Measurements from ENCODE around the gene NECAB3. TPM values are rescaled to one million over a fixed set of nuclear protein-coding genes. Genes with fewer than 3 reads are reported as not detected.

The NECAB3 gene
- total and polyA plus RNA-seq, 2 donors = 6.5 to 20.3 TPM

- Histone ChIP-seq H3K27me3 (ENCODE audit: control insufficient read depth in 2 of 2, insufficient read depth in 1 of 2, low read length in 1 of 2) (peaks cover 3 to 35% of the 10 kb centered on the region in 2 donors), H3K36me3 (ENCODE audit: control insufficient read depth in 2 of 2, insufficient read depth in 2 of 2, low read length in 1 of 2) (peaks cover 2 to 3% of the 10 kb centered on the region in 2 donors), H3K9me3 (ENCODE audit: control insufficient read depth in 2 of 2, insufficient read depth in 1 of 2, low read length in 1 of 2) (peaks cover 0 to 5% of the 10 kb centered on the region in 2 donors), H3K4me3 (ENCODE audit: low read length in 2 of 2) (no peak overlapping the region), H3K27ac (ENCODE audit: low read depth in 1 of 2, low read length in 1 of 2) (no peak overlapping the region), H3K4me1 (ENCODE audit: control insufficient read depth in 2 of 2, insufficient read depth in 2 of 2, low read length in 2 of 2) (peaks cover 5 to 46% of the 10 kb centered on the region in 2 donors)
- 95% methylated on average over 13 of the region's 13 CpGs for WGBS
- DNase-seq (ENCODE audit: low read depth in 6 of 9, low spot score in 9 of 9) = no peak
Observed at GRCh38 chr20:33668466-33669155, 5.6 kb downstream of the NECAB3 start.

GRCh38 chr20:33667676-33668465 is 6.4 kb downstream of the NECAB3 start:
- DNase-seq (ENCODE audit: low read depth in 6 of 9, low spot score in 9 of 9) = peak in 4 of 9 donors; percentile 45 to 79 (median 74)
- Histone ChIP-seq H3K4me3 (ENCODE audit: low read length in 2 of 2) (peak overlapping the region; percentile 43 to 62), H3K27ac (ENCODE audit: low read depth in 1 of 2, low read length in 1 of 2) (no peak overlapping the region), H3K9me3 (ENCODE audit: control insufficient read depth in 2 of 2, insufficient read depth in 1 of 2, low read length in 1 of 2) (peaks cover 0 to 10% of the 10 kb centered on the region in 2 donors), H3K36me3 (ENCODE audit: control insufficient read depth in 2 of 2, insufficient read depth in 2 of 2, low read length in 1 of 2) (peaks cover 2 to 3% of the 10 kb centered on the region in 2 donors), H3K27me3 (ENCODE audit: control insufficient read depth in 2 of 2, insufficient read depth in 1 of 2, low read length in 1 of 2) (peaks cover 3 to 31% of the 10 kb centered on the region in 2 donors), H3K4me1 (ENCODE audit: control insufficient read depth in 2 of 2, insufficient read depth in 2 of 2, low read length in 2 of 2) (peaks cover 5 to 44% of the 10 kb centered on the region in 2 donors)
- WGBS = 4% methylated on average over 47 of the region's 47 CpGs

GRCh38 chr20:33667245-33667675 is 7.0 kb downstream of the NECAB3 start:
- WGBS = 1% methylated on average over 55 of the region's 55 CpGs
- peaks cover 2 to 3% of the 10 kb centered on the region in 2 donors for H3K36me3 ChIP-seq (ENCODE audit: control insufficient read depth in 2 of 2, insufficient read depth in 2 of 2, low read length in 1 of 2)
- peak in 1 of 9 donors; percentile 46 for DNase-seq (ENCODE audit: low read depth in 6 of 9, low spot score in 9 of 9)
- H3K27me3 ChIP-seq (ENCODE audit: control insufficient read depth in 2 of 2, insufficient read depth in 1 of 2, low read length in 1 of 2) = peaks cover 3 to 31% of the 10 kb centered on the region in 2 donors
- peaks cover 0 to 10% of the 10 kb centered on the region in 2 donors for H3K9me3 ChIP-seq (ENCODE audit: control insufficient read depth in 2 of 2, insufficient read depth in 1 of 2, low read length in 1 of 2)
- H3K27ac ChIP-seq (ENCODE audit: low read depth in 1 of 2, low read length in 1 of 2) = peak overlapping the region in 1 of 2 donors; percentile 67
- peaks cover 5 to 43% of the 10 kb centered on the region in 2 donors for H3K4me1 ChIP-seq (ENCODE audit: control insufficient read depth in 2 of 2, insufficient read depth in 2 of 2, low read length in 2 of 2)
- H3K4me3 ChIP-seq (ENCODE audit: low read length in 2 of 2) = peak overlapping the region; percentile 43 to 62

DNA sequence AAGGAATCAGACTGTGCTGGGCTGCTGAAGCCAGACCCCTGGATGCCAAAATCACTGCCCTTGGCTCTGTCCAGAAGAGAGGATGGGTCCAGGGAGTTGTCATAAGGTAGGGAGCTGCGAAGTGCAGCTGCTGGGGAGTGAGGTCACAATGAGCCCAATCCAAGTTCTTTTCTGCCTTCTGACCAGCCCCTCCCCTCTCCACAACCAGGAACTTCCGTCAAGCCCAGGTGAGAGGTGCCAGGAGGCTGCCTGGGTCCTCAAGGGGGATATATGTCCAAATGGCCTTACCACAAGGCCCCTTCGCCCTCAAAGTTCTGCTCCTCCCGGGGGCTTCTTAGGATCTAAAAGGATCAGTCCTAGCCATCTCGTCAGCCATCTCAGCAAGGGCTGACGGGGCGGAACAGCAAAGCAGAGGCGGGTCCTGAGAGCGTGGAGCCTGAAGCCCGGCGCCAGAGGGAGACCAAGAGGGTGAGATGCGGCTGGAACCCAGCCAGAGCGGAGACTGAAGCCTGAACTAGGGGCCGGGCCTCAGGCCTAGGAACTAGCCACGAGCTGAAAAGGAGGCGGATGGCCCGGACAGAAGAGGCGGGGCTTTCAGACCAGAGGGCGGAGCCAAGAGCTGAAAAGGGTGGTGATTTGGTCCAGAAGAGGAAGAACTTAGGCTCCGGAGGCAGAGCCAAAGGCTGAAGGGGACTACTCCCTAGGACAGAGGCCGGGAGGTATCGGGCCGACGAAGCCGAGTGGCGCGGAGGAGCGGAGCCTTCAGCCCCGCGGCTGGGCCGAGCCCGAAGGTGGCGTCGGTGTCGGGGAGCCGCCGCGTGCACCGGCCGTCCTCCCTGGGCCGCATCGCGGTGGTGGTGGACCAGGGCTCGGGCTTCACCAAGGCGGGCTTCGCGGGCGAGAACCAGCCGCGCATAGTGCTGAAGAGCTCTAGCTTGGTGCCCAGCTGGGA is 7.7 kb downstream of the NECAB3 start, which contains the start of gene ACTL10:
TSS of gene ACTL10 (plus strand) at position 651 of the 952 bp plus-strand sequence. CDS start 555 bp downstream, outside the sequence.
- Histone ChIP-seq H3K27me3 (ENCODE audit: control insufficient read depth in 2 of 2, insufficient read depth in 1 of 2, low read length in 1 of 2) (peaks cover 3 to 31% of the 10 kb centered on the region in 2 donors), H3K36me3 (ENCODE audit: control insufficient read depth in 2 of 2, insufficient read depth in 2 of 2, low read length in 1 of 2) (peaks cover 2 to 3% of the 10 kb centered on the region in 2 donors), H3K4me3 (ENCODE audit: low read length in 2 of 2) (peak within 1 kb of the TSS; percentile 43 to 62), H3K27ac (ENCODE audit: low read depth in 1 of 2, low read length in 1 of 2) (peak within 1 kb of the TSS in 1 of 2 donors; percentile 79), H3K4me1 (ENCODE audit: control insufficient read depth in 2 of 2, insufficient read depth in 2 of 2, low read length in 2 of 2) (peaks cover 5 to 43% of the 10 kb centered on the region in 2 donors), H3K9me3 (ENCODE audit: control insufficient read depth in 2 of 2, insufficient read depth in 1 of 2, low read length in 1 of 2) (peaks cover 0 to 10% of the 10 kb centered on the region in 2 donors)
- 5% methylated on average over 50 of the region's 50 CpGs for WGBS
- DNase-seq (ENCODE audit: low read depth in 6 of 9, low spot score in 9 of 9) = peak in 5 of 9 donors; percentile 55 to 75 (median 58)

GRCh38 chr20:33664762-33665144 is 9.5 kb downstream of the NECAB3 start:
- Histone ChIP-seq H3K9me3 (ENCODE audit: control insufficient read depth in 2 of 2, insufficient read depth in 1 of 2, low read length in 1 of 2) (peaks cover 0 to 10% of the 10 kb centered on the region in 2 donors), H3K4me3 (ENCODE audit: low read length in 2 of 2) (no peak overlapping the region), H3K4me1 (ENCODE audit: control insufficient read depth in 2 of 2, insufficient read depth in 2 of 2, low read length in 2 of 2) (peaks cover 5 to 43% of the 10 kb centered on the region in 2 donors), H3K27ac (ENCODE audit: low read depth in 1 of 2, low read length in 1 of 2) (no peak overlapping the region), H3K36me3 (ENCODE audit: control insufficient read depth in 2 of 2, insufficient read depth in 2 of 2, low read length in 1 of 2) (peaks cover 0 to 3% of the 10 kb centered on the region in 2 donors), H3K27me3 (ENCODE audit: control insufficient read depth in 2 of 2, insufficient read depth in 1 of 2, low read length in 1 of 2) (peaks cover 3 to 31% of the 10 kb centered on the region in 2 donors)
- DNase-seq (ENCODE audit: low read depth in 6 of 9, low spot score in 9 of 9) = no peak
- 98% methylated on average over 2 of the region's 2 CpGs for WGBS

DNA sequence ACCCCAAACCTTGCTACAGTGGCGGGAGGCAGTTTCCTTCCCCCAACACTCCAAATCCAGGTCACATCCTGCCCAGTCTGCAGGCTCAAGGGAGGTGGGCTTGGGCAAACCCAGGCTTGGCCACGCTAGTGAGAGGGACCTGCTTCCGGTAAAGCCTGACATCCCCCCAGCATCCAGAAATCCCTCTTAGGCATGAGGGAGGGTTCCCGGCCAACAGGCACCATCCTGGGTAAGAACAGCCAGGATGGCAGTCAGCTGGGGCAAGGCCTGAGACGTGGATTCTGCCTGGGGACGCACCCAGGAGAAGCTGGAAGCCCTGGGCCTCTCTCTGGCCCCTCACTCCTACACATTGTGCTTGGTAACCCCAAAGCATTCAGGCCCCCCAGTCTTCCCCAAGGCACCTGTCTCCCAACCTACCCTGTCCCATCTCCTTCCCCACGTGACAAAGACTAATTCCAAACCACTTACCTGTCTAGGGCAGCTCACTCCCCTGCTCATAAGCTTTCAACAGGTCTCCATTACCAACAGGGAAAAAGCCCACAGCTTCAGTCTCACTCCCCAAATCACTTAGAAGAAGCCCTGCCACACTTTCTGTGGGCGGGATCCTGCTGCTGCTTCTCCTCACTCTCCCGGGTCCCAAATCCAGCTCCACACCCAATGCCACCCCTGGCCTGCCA is 10.0 kb downstream of the NECAB3 start:
- Histone ChIP-seq H3K36me3 (ENCODE audit: control insufficient read depth in 2 of 2, insufficient read depth in 2 of 2, low read length in 1 of 2) (peaks cover 0 to 3% of the 10 kb centered on the region in 2 donors), H3K4me1 (ENCODE audit: control insufficient read depth in 2 of 2, insufficient read depth in 2 of 2, low read length in 2 of 2) (peaks cover 5 to 43% of the 10 kb centered on the region in 2 donors), H3K9me3 (ENCODE audit: control insufficient read depth in 2 of 2, insufficient read depth in 1 of 2, low read length in 1 of 2) (peaks cover 0 to 10% of the 10 kb centered on the region in 2 donors), H3K4me3 (ENCODE audit: low read length in 2 of 2) (peak overlapping the region; percentile 65 to 78), H3K27me3 (ENCODE audit: control insufficient read depth in 2 of 2, insufficient read depth in 1 of 2, low read length in 1 of 2) (peaks cover 3 to 31% of the 10 kb centered on the region in 2 donors), H3K27ac (ENCODE audit: low read depth in 1 of 2, low read length in 1 of 2) (peak overlapping the region; percentile 85 to 91)
- DNase-seq (ENCODE audit: low read depth in 6 of 9, low spot score in 9 of 9) = no peak
- 72% methylated on average over 9 of the region's 9 CpGs for WGBS

- H3K27me3 ChIP-seq (ENCODE audit: control insufficient read depth in 2 of 2, insufficient read depth in 1 of 2, low read length in 1 of 2) = peaks cover 3 to 31% of the 10 kb centered on the region in 2 donors
- peaks cover 0 to 10% of the 10 kb centered on the region in 2 donors for H3K9me3 ChIP-seq (ENCODE audit: control insufficient read depth in 2 of 2, insufficient read depth in 1 of 2, low read length in 1 of 2)
- H3K36me3 ChIP-seq (ENCODE audit: control insufficient read depth in 2 of 2, insufficient read depth in 2 of 2, low read length in 1 of 2) = peaks cover 0 to 5% of the 10 kb centered on the region in 2 donors
- DNase-seq (ENCODE audit: low read depth in 6 of 9, low spot score in 9 of 9) = peak in 5 of 9 donors; percentile 70 to 90 (median 83)
- peak overlapping the region; percentile 65 to 78 for H3K4me3 ChIP-seq (ENCODE audit: low read length in 2 of 2)
- H3K27ac ChIP-seq (ENCODE audit: low read depth in 1 of 2, low read length in 1 of 2) = peak overlapping the region; percentile 85 to 91
- peaks cover 5 to 41% of the 10 kb centered on the region in 2 donors for H3K4me1 ChIP-seq (ENCODE audit: control insufficient read depth in 2 of 2, insufficient read depth in 2 of 2, low read length in 2 of 2)
- WGBS = 2% methylated on average over 84 of the region's 84 CpGs
Observed at GRCh38 chr20:33663161-33664084, 10.8 kb downstream of the NECAB3 start.
